OCI-LY1 (cell line): Measurements from ENCODE around the gene THNSL1.

Experiments used
- CTCF ChIP-seq: fragments of 200-600 bp; sonication (generic), shearing (Covaris generic); IDR thresholded peaks from 2 replicates; pipeline ENCODE4 v1.5.1; 2017; ENCODE audit warnings: mild to moderate bottlenecking, antibody characterized with exemption, low read length, moderate library complexity, mixed read lengths
- EZH2 ChIP-seq: fragments of 200-600 bp; sonication (generic), shearing (Covaris generic); IDR thresholded peaks from 2 replicates; pipeline ENCODE4 v1.8.0; 2017; ENCODE audit warnings: borderline replicate concordance, mixed run types, mild to moderate bottlenecking, antibody characterized with exemption, low read length, moderate library complexity, mixed read lengths

- TF ChIP-seq CTCF = no peak
- TF ChIP-seq EZH2 = no peak
Measured at GRCh38 chr10:25018703-25019102, 2.3 kb downstream of the THNSL1 start.
